GM18909 (cell line): ENCODE data around the gene UBE3C.
"Not testable (repeated sequence)": the region's sequence is repeated elsewhere in the genome, so short reads cannot be mapped to it uniquely, and the experiment has no call there.

Experiments
- ATAC-seq: cut with Tn5 transposase; IDR thresholded peaks from one replicate; pipeline ENCODE4 v1.9.1; 2021; ENCODE audit warnings: mild to moderate bottlenecking; ENCODE audit not compliant: unreplicated experiment, poor library complexity

The UBE3C gene

GRCh38 chr7:157138424-157139110 lies at the start of gene UBE3C:
Gene UBE3C, plus strand, starts transcription at chr7:157138926. Its CDS starts 347 bp downstream, at chr7:157139273.
- ATAC-seq = peak; percentile 81

GRCh38 chr7:157089100-157089610 lies 49.6 kb upstream of the UBE3C start:
- ATAC-seq = no peak

- ATAC-seq = no peak
Measured at GRCh38 chr7:157090485-157091165, 48.1 kb upstream of the UBE3C start.

- no peak for ATAC-seq
Measured at GRCh38 chr7:157096286-157097055, 42.3 kb upstream of the UBE3C start.

GRCh38 chr7:157097056-157097329 lies 41.7 kb upstream of the UBE3C start:
- ATAC-seq = no peak

- ATAC-seq = no peak
Measured at GRCh38 chr7:157097569-157097968, 41.2 kb upstream of the UBE3C start.

GRCh38 chr7:157100005-157100404 lies 38.7 kb upstream of the UBE3C start:
- ATAC-seq = not testable (repeated sequence)

- not testable (repeated sequence) for ATAC-seq
Measured at GRCh38 chr7:157103641-157104040, 35.1 kb upstream of the UBE3C start.

- no peak for ATAC-seq
Measured at GRCh38 chr7:157111311-157111710, 27.4 kb upstream of the UBE3C start.

- no peak for ATAC-seq
Measured at GRCh38 chr7:157112706-157113105, 26.0 kb upstream of the UBE3C start.

GRCh38 chr7:157113607-157114006 lies 25.1 kb upstream of the UBE3C start:
- no peak for ATAC-seq

- ATAC-seq = no peak
Measured at GRCh38 chr7:157116762-157117161, 22.0 kb upstream of the UBE3C start.

- ATAC-seq = no peak
Measured at GRCh38 chr7:157117796-157118195, 20.9 kb upstream of the UBE3C start.

GRCh38 chr7:157120181-157120580 lies 18.5 kb upstream of the UBE3C start:
- ATAC-seq = no peak

GRCh38 chr7:157121184-157121715 lies 17.5 kb upstream of the UBE3C start:
- ATAC-seq = no peak

GRCh38 chr7:157122800-157123495 lies 15.8 kb upstream of the UBE3C start:
- no peak for ATAC-seq

GRCh38 chr7:157124690-157125089 lies 14.0 kb upstream of the UBE3C start:
- no peak for ATAC-seq

GRCh38 chr7:157125376-157126223 lies 13.1 kb upstream of the UBE3C start:
- ATAC-seq = no peak

- no peak for ATAC-seq
Measured at GRCh38 chr7:157126921-157127320, 11.8 kb upstream of the UBE3C start.
